Left renal pelvis (tissue), 4 donors: ENCODE results near the gene RYR3. TPM values are rescaled to one million over a fixed set of nuclear protein-coding genes. Genes with fewer than 3 reads are reported as not detected.
"Not testable (repeated sequence)": the region's sequence is repeated elsewhere in the genome, so short reads cannot be mapped to it uniquely, and the experiment has no call there.

Experiments used
- DNase-seq, 4 donors: peaks; one replicate each; pipeline ENCODE4 v3.0.0-alpha.2; 2013; ENCODE audit warnings: low read depth in 4 of 4, low spot score in 3 of 4
- polyA plus RNA-seq, 4 donors: library from polyadenylated mRNA; unstranded; fragments of 120-200 nt; gene quantifications; one replicate each; pipeline ENCODE4 v1.2.1, GENCODE V29; 2013; ENCODE audit not compliant: insufficient read length in 4 of 4

RYR3 gene
- polyA plus RNA-seq, 4 donors: 4.0 to 13.9 (median 5.2) TPM

GRCh38 chr15:33559207-33559890, 248.6 kb downstream of the RYR3 start:
- no peak for DNase-seq

GRCh38 chr15:33561407-33561806, 250.6 kb downstream of the RYR3 start:
- DNase-seq: no peak

GRCh38 chr15:33561967-33562366, 251.2 kb downstream of the RYR3 start:
- no peak for DNase-seq

- DNase-seq: no peak
These were observed 254.3 kb downstream of the RYR3 start for GRCh38 chr15:33565094-33565493.

- no peak for DNase-seq
These were observed 256.9 kb downstream of the RYR3 start for GRCh38 chr15:33567652-33568051.

DNA sequence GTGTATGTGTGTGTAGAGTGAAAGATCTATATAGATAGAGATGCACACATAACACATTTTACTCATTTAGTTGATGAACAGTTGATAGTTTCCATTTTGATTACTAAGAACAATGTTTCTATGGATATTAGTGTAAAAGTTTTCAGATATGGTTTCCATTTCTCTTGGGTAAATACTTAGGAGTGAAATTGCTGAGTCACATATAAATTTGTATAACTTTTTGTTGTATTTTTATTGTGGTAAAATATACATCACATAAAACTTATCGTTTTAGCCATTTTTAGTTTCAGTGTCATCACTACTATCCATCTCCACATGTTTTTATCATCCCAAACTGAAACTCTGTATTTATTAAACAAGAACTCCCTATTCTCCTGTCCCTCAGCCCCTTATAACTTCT, 258.3 kb downstream of the RYR3 start:
- DNase-seq: no peak

DNA sequence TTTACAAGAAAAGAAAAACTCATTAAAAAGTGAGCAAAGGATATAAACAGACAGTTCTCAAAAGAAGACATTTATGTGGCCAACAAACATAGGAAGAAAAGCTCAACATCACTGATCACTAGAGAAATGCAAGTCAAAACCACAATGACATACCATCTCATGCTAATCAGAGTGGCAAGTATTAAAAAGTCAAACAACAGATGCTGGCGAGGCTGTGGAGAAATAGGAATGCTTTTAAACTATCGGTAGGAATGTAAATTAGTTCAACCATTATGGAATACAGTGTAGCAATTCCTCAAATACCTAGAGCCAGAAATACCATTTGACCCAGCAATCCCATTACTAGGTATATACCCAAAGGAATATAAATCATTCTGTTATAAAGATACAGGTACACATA, 267.1 kb downstream of the RYR3 start:
- DNase-seq: not testable (repeated sequence)

DNA sequence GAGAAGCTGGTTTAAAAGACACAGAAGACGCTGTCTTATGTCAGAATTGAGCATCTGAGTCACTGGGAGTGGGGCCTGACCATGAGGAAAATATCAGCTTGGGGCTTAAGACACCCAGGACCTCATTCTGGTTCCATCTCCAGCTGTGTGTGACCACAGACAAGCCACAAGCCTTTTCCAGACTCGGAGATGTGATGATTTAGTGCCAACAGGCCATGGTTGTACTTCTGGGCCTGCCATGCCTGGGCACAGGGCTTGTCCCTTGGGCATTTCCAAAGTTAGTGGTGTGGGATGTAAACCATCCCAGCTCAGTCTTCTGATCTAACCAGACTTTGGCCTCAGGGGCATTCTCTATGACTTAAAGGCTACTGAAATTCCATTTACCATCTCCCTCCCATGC, 269.8 kb downstream of the RYR3 start:
- no peak for DNase-seq

- DNase-seq: no peak
These were observed 270.3 kb downstream of the RYR3 start for GRCh38 chr15:33581032-33581431.

DNA sequence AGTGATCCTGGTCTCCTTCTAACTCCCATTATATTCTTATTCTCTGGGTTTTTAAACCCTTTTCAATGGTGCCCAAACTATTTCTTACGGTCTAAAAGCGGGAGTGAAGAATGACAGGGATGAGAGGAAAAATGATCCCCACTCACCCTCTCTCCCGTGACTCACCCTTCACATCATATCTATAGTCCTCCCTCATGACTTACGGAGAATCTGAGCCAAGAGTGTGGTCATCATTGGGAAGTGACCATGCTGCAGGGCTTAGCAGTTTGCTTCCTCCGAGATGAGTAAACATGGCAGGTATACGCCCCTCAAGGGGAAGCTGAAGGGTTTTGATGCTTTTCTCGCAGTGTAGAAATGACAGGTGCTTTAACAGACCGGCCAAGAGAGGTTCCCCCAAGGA, 274.0 kb downstream of the RYR3 start:
- DNase-seq: no peak

DNA sequence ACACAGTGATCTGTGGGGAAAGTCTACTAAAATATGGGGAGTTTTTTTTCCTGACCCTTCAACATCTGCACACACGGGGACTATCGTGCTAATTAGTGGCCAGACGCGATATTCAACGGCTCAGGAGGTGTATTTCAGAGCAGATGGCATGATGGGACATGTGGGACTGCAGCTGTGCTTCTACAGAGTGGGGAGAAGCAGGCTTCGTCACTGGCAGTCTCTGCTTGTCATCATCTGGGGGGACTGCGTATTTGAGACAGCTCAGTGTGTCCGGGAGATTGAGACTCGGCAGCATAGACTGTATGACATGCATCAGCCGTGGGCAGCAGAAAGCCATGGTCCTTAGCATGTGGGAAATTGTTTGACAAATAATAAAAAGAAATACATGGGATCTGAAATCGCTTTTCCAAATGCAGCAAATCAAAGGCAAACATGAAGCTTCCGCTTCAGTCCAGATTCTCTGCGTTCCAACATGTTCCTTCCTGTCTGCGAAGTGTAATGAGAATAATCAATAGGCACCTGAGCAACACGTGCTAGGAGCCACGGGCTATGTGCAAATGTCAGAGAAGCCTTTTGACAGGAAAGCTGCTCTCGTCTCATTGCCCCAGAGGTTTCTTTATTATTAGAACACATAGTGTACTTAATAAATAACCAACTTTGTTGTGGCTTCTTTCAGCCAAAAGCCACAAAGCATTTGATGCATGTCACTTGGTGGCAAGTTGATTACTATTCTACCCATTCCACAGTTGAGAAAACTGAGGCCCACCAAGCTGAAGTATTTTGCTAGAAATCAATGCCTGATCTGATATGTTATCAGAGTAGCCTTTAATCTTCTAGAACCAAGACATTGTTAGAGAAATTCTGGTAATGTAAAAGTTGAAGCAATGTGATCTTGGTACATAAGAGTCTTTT, 276.3 kb downstream of the RYR3 start:
- no peak for DNase-seq

- DNase-seq: no peak
These were observed 277.0 kb downstream of the RYR3 start for GRCh38 chr15:33587773-33588172.

GRCh38 chr15:33592864-33593263, 282.1 kb downstream of the RYR3 start:
- DNase-seq: no peak

- not testable (repeated sequence) for DNase-seq
These were observed 287.6 kb downstream of the RYR3 start for GRCh38 chr15:33598382-33598781.

- no peak for DNase-seq
These were observed 289.4 kb downstream of the RYR3 start for GRCh38 chr15:33600212-33600611.

DNA sequence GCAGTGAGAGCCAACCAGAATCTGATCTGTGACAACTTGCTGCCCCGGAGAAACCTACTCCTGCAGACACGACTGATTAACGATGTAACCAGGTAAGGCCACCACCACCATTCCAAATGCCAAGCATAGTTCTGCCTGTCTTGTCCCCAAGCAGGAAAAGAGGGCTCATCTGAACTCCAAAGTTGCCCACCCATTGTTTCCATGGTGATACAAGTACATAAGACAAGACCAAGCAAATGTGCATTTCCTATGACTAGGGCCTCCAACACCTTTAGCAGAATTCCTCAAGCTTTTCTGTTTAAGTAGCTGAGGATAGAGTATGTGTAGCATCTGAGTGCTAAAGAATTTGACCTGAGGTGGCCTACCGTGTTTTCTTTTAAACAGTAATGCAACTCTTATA, 290.7 kb downstream of the RYR3 start:
- DNase-seq: no peak

DNA sequence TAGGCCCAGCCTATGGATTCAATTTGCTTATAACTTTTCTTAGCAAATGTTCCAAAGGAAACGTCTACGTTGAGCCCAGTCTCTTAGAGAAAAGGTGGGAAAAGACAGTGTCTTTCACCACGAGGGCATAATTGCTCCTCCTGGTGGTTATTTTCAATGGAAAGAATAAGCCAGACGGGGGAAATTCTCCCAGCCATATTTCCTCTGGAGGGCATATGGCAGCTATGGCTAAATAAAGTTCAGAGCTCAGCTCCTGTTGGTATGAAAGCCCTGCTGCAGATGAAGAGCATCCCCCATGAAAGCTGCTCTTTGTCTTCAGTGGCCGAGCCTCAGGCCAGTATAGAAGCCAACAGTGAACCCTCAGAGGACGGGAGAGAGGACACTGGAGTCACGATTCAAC, 297.9 kb downstream of the RYR3 start:
- peak in 1 of 4 donors; percentile 0 for DNase-seq

DNA sequence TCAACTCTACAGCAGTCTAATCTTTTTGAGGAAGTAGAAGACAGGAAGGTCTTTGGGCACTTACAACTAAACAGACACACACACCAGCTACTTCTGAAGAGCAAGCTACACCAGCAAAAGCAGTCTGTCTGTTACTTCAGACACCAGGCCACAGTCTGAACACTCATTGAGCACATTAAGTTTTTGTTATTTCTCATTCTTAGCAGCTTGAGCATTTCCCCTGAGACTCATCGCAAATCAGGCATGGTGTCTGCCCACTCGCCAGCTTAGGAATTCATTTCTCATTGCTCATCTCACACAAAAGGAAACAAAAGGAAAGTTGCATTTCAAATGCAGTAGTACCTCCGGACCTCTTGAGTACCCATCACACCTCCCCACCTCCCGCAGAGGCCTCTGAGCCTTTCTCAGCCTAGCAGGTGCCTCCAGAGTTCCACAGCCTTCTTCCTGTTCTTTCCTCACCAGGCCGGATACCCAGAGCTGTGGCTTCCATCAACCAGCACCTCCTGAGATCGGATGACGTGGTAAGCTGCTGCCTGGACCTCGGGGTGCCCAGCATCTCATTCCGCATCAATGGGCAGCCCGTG, 302.0 kb downstream of the RYR3 start:
- no peak for DNase-seq

DNA sequence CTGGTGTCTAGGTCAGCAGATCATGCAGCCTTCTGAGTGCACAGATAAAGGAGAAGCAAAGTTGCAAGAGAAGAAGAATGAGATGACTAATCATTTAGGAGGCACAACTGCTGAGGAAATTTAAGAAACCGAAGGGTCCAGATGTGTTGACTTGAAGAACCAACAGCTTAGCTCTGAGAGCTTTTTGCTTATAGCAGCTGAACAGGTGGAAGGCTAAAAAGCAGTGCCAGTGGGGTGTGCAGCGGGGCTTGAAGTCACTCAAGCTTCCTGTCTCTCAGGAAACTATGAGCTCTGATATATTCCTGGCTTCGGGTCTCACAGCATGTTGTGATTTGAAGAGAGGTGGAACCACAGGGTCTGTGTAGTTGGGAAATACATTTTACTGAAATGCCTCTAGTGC, 305.7 kb downstream of the RYR3 start:
- no peak for DNase-seq

GRCh38 chr15:33618350-33618749, 307.6 kb downstream of the RYR3 start:
- DNase-seq: no peak

GRCh38 chr15:33621141-33621540, 310.4 kb downstream of the RYR3 start:
- no peak for DNase-seq

DNA sequence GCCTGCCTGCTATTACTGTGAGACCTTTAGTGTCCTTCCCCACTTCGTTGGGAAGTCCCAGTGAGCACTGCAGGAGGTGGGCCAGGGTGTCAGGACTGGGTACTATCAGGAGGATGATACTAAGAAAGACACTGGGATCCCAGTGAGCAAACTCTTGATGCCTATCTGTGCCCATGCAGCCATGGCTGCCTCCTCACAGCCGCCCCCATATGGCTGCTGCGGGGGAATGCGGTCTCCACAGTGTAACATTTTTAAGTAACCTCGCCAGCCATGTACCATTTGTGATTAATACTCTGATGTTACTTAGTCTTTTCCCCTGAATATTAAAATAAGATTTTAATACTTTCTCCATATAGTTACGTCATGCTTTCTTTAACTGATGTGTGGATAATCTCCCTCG, 312.2 kb downstream of the RYR3 start:
- DNase-seq: no peak
